ENCODE measurements around the gene CHCHD5. TPM values are rescaled to one million over a fixed set of nuclear protein-coding genes. Genes with fewer than 3 reads are reported as not detected.
A peak's percentile ranks its signal among the peaks of the same experiment; 100 is the strongest.
"Not testable (repeated sequence)": the region's sequence is repeated elsewhere in the genome, so short reads cannot be mapped to it uniquely, and the experiment has no call there.

The CHCHD5 gene
- 10 to 100 TPM; 16.6 to 31.2 (median 18.4) TPM for total RNA-seq

GRCh38 chr2:112584134-112584890 lies at the start of gene CHCHD5:
TSS of gene CHCHD5 (plus strand) at chr2:112584609. CDS start at chr2:112584648, 39 bp downstream.
- intact Hi-C loops (cut with DNase I) = no loop called here
- Histone ChIP-seq H3K4me1 (peaks cover 4 to 46% (median 19%) of the 10 kb centered on the region in 3 donors), H3K4me3 (peak within 1 kb of the TSS; percentile 61 to 77 (median 66)), H3K27ac (peak within 1 kb of the TSS; percentile 84 to 97 (median 94)), H3K9me3 (no peaks in the 10 kb centered on the region), H3K36me3 (peaks cover 0 to 34% (median 0%) of the 10 kb centered on the region in 3 donors), H3K27me3 (no peaks in the 10 kb centered on the region)
- peak; percentile 88 for DNase-seq
- peak in 5 of 6 experiments; percentile 13 to 51 (median 32) for TF ChIP-seq CTCF (IDR thresholded peaks at IDR 0.05)
- TF ChIP-seq POLR2A (IDR thresholded peaks at IDR 0.05) = peak in 2 of 4 donors; percentile 8 to 59
- 2% methylated on average over 19 to 45 of the region's 54 CpGs for WGBS, 2 donors

- intact Hi-C loops (cut with DNase I) = no loop called here
- H3K4me3 ChIP-seq = no peak overlapping the region
- H3K9me3 ChIP-seq = no peaks in the 10 kb centered on the region
- no peaks in the 10 kb centered on the region for H3K27me3 ChIP-seq
- DNase-seq = no peak
- peaks cover 0 to 36% (median 0%) of the 10 kb centered on the region in 3 donors for H3K36me3 ChIP-seq
- WGBS, 2 donors = 27 to 55% methylated on average over 1 of the region's 1 CpG
- no peaks in the 10 kb centered on the region for H3K4me1 ChIP-seq
- TF ChIP-seq CTCF (IDR thresholded peaks at IDR 0.05) (no peak), POLR2A (IDR thresholded peaks at IDR 0.05) (no peak)
- H3K27ac ChIP-seq = no peak overlapping the region
Observed at GRCh38 chr2:112534826-112535225, 49.6 kb upstream of the CHCHD5 start.

GRCh38 chr2:112536665-112537064 lies 47.7 kb upstream of the CHCHD5 start:
- intact Hi-C loops (cut with DNase I); H3K4me1 ChIP-seq; H3K4me3 ChIP-seq; DNase-seq; H3K27me3 ChIP-seq; H3K27ac ChIP-seq; H3K9me3 ChIP-seq: not testable (repeated sequence)
- peaks cover 0 to 19% (median 0%) of the 10 kb centered on the region in 3 donors for H3K36me3 ChIP-seq

GRCh38 chr2:112539306-112539705 lies 45.1 kb upstream of the CHCHD5 start:
- Histone ChIP-seq H3K27me3 (no peaks in the 10 kb centered on the region), H3K36me3 (no peaks in the 10 kb centered on the region), H3K9me3 (no peaks in the 10 kb centered on the region), H3K4me3 (no peak overlapping the region), H3K4me1 (peaks cover 16 to 26% (median 20%) of the 10 kb centered on the region in 3 donors), H3K27ac (no peak overlapping the region)
- TF ChIP-seq CTCF (IDR thresholded peaks at IDR 0.05) = no peak
- intact Hi-C loops (cut with DNase I) = no loop called here
- 60 to 76% methylated on average over 2 of the region's 2 CpGs for WGBS, 2 donors
- no peak for DNase-seq

GRCh38 chr2:112540906-112541305 lies 43.5 kb upstream of the CHCHD5 start:
- H3K36me3 ChIP-seq = peaks cover 0 to 4% (median 0%) of the 10 kb centered on the region in 3 donors
- H3K4me3 ChIP-seq = no peak overlapping the region
- no peaks in the 10 kb centered on the region for H3K27me3 ChIP-seq
- no peaks in the 10 kb centered on the region for H3K9me3 ChIP-seq
- H3K4me1 ChIP-seq = peaks cover 16 to 36% (median 23%) of the 10 kb centered on the region in 3 donors
- intact Hi-C loops (cut with DNase I) = no loop called here
- 31 to 38% methylated on average over 2 of the region's 2 CpGs for WGBS, 2 donors
- peak overlapping the region in 2 of 4 donors; percentile 95 for H3K27ac ChIP-seq
- no peak for DNase-seq
- TF ChIP-seq CTCF (IDR thresholded peaks at IDR 0.05) = no peak
- no peak for TF ChIP-seq POLR2A (IDR thresholded peaks at IDR 0.05)
